ENCODE results near the gene PLA2G12B. TPM values are rescaled to one million over a fixed set of nuclear protein-coding genes. Genes with fewer than 3 reads are reported as not detected.

The PLA2G12B gene
- total RNA-seq, 2 experiments from 2014 or later = not detected

DNA sequence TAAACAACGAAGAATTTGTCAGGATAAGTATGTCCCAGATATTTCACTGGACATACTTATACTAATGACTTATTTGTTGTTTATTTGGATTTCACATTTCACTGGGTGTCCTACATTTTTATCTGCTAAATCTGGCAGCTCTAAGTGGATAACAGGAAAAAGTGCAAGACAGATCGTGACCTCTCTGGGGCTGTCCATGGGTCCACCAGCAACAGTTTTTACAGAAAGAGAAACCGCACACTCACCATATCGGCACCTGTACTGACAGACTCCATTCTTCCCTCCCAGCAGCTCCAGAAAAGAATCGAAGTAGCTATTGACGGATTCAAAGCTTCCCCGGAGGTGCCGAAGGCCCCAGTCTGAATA, 393 bp downstream of the PLA2G12B start:
- H3K27ac ChIP-seq (ENCODE audit: low read depth in 1 of 2, low read length in 2 of 2) = no peak overlapping the region
- ChIA-PET POLR2A (no interaction called here), CTCF (no interaction called here)
- peaks cover 0 to 2% of the 10 kb centered on the region in 2 experiments for H3K27me3 ChIP-seq (ENCODE audit: control insufficient read depth in 1 of 2, insufficient read depth in 2 of 2, low read length in 2 of 2)
- intact Hi-C loops (cut with DNase I, micrococcal nuclease) = no loop called here
- no peak overlapping the region for H3K4me3 Mint-ChIP-seq
- no peak overlapping the region for H3K4me3 ChIP-seq (ENCODE audit: low read length)
- peaks cover 18% of the 10 kb centered on the region for H3K27me3 Mint-ChIP-seq
- no peaks in the 10 kb centered on the region for H3K36me3 Mint-ChIP-seq (ENCODE audit: low read depth)
- no peaks in the 10 kb centered on the region for H3K9me3 Mint-ChIP-seq
- H3K27ac Mint-ChIP-seq = no peak overlapping the region
- H3K36me3 ChIP-seq (ENCODE audit: insufficient read depth, low read length) = no peaks in the 10 kb centered on the region
- TF ChIP-seq, protein P1, sequence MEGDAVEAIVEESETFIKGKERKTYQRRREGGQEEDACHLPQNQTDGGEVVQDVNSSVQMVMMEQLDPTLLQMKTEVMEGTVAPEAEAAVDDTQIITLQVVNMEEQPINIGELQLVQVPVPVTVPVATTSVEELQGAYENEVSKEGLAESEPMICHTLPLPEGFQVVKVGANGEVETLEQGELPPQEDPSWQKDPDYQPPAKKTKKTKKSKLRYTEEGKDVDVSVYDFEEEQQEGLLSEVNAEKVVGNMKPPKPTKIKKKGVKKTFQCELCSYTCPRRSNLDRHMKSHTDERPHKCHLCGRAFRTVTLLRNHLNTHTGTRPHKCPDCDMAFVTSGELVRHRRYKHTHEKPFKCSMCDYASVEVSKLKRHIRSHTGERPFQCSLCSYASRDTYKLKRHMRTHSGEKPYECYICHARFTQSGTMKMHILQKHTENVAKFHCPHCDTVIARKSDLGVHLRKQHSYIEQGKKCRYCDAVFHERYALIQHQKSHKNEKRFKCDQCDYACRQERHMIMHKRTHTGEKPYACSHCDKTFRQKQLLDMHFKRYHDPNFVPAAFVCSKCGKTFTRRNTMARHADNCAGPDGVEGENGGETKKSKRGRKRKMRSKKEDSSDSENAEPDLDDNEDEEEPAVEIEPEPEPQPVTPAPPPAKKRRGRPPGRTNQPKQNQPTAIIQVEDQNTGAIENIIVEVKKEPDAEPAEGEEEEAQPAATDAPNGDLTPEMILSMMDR (IDR thresholded peaks at IDR 0.05) = no peak
- H3K4me1 Mint-ChIP-seq (ENCODE audit: low read depth) = no peaks in the 10 kb centered on the region
- H3K4me1 ChIP-seq (ENCODE audit: insufficient read depth, low read length) = no peaks in the 10 kb centered on the region
- ATAC-seq (ENCODE audit: poor library complexity) (no peak), DNase-seq (no peak)
- no peaks in the 10 kb centered on the region for H3K9me3 ChIP-seq (ENCODE audit: control insufficient read depth in 1 of 2, insufficient read depth in 1 of 2, low read length in 2 of 2)

DNA sequence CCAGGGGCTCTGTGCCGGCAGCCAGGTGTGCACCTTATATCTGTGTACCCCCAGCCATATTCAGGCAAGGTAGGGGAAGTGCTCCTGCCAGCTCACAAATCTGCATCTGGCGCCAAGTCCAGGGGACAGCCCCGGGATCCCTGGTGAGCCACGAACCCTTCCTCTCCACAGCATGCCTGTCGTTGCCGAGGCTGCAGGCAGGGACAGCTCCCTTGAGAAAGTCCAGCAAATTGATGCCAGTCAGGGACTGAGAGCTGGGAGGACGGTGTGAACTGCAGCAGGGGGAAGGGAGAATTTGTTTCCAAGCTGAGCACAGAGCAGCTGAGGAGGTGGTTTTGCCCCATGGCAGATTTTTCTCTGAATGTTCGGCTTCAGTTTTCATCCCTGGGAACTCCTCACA, 919 bp downstream of the PLA2G12B start:
- no peaks in the 10 kb centered on the region for H3K9me3 ChIP-seq (ENCODE audit: control insufficient read depth in 1 of 2, insufficient read depth in 1 of 2, low read length in 2 of 2)
- H3K36me3 ChIP-seq (ENCODE audit: insufficient read depth, low read length) = no peaks in the 10 kb centered on the region
- ATAC-seq (ENCODE audit: poor library complexity) (no peak), DNase-seq (no peak)
- H3K27ac Mint-ChIP-seq = no peak overlapping the region
- ChIA-PET POLR2A (no interaction called here), CTCF (no interaction called here)
- H3K4me3 Mint-ChIP-seq = no peak overlapping the region
- H3K4me1 Mint-ChIP-seq (ENCODE audit: low read depth) = no peaks in the 10 kb centered on the region
- no peaks in the 10 kb centered on the region for H3K9me3 Mint-ChIP-seq
- H3K27me3 ChIP-seq (ENCODE audit: control insufficient read depth in 1 of 2, insufficient read depth in 2 of 2, low read length in 2 of 2) = peaks cover 0 to 2% of the 10 kb centered on the region in 2 experiments
- H3K27me3 Mint-ChIP-seq = peaks cover 21% of the 10 kb centered on the region
- no peaks in the 10 kb centered on the region for H3K36me3 Mint-ChIP-seq (ENCODE audit: low read depth)
- TF ChIP-seq, protein P1 (IDR thresholded peaks at IDR 0.05) = no peak
- no peak overlapping the region for H3K27ac ChIP-seq (ENCODE audit: low read depth in 1 of 2, low read length in 2 of 2)
- intact Hi-C loops (cut with DNase I, micrococcal nuclease) = no loop called here
- H3K4me1 ChIP-seq (ENCODE audit: insufficient read depth, low read length) = no peaks in the 10 kb centered on the region
- no peak overlapping the region for H3K4me3 ChIP-seq (ENCODE audit: low read length)

DNA sequence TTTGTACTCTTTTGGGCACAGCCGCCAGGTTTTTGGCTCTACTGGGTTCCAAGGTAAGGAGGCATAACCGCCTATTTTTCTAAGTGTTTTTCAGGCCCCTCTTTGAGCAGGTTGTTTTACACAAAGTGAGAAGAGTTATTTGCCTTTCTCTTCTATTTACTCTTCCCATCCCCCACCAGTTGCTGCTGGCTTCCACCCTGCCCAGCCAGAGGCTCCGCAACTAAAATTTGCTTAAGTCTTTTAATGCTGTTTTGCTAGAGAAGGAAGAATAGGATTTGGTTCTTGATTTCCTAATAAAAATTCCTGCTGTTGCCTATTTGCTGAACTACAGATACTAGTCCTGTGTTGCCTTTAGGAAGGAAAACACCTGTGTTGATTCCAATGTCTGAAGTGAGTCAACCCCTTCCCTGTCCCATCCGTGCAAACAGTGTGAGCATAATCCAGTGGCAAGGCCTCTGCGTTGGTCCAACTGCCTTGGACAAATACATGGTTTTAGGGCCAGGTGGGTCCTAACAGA, 1.9 kb downstream of the PLA2G12B start:
- no peak for DNase-seq

More for the DNA sequence above, 1.9 kb downstream of the PLA2G12B start:
- Mint-ChIP-seq H3K27ac (no peak overlapping the region), H3K9me3 (no peaks in the 10 kb centered on the region), H3K4me1 (ENCODE audit: low read depth) (no peaks in the 10 kb centered on the region), H3K27me3 (peaks cover 20% of the 10 kb centered on the region), H3K4me3 (no peak overlapping the region), H3K36me3 (ENCODE audit: low read depth) (no peaks in the 10 kb centered on the region)
- H3K27me3 ChIP-seq (ENCODE audit: control insufficient read depth in 1 of 2, insufficient read depth in 2 of 2, low read length in 2 of 2) = peaks cover 0 to 2% of the 10 kb centered on the region in 2 experiments
- intact Hi-C loops (cut with DNase I, micrococcal nuclease) = no loop called here
- ChIA-PET POLR2A (no interaction called here), CTCF (no interaction called here)
- H3K36me3 ChIP-seq (ENCODE audit: insufficient read depth, low read length) = no peaks in the 10 kb centered on the region
- no peaks in the 10 kb centered on the region for H3K4me1 ChIP-seq (ENCODE audit: insufficient read depth, low read length)
- TF ChIP-seq, protein P1 (IDR thresholded peaks at IDR 0.05) = no peak
- no peaks in the 10 kb centered on the region for H3K9me3 ChIP-seq (ENCODE audit: control insufficient read depth in 1 of 2, insufficient read depth in 1 of 2, low read length in 2 of 2)
- no peak overlapping the region for H3K27ac ChIP-seq (ENCODE audit: low read depth in 1 of 2, low read length in 2 of 2)
- ATAC-seq (ENCODE audit: poor library complexity) = no peak
- H3K4me3 ChIP-seq (ENCODE audit: low read length) = no peak overlapping the region

Data from CD4-positive, alpha-beta T cell (primary cell).